GM12872 (cell line): Measurements from ENCODE around the gene KIF11.

Experiments used
- TF ChIP-seq, protein P1 (sequence below): IDR thresholded peaks from 3 replicates; pipeline ENCODE4 v1.5.1; 2011; ENCODE audit warnings: low read depth, mild to moderate bottlenecking, low read length, moderate library complexity; ENCODE audit not compliant: insufficient read depth

Gene KIF11

GRCh38 chr10:92592761-92593618, at the start of gene KIF11:
TSS of gene KIF11 (plus strand) at chr10:92593130. CDS start at chr10:92593376, 246 bp downstream.
- TF ChIP-seq, protein P1, sequence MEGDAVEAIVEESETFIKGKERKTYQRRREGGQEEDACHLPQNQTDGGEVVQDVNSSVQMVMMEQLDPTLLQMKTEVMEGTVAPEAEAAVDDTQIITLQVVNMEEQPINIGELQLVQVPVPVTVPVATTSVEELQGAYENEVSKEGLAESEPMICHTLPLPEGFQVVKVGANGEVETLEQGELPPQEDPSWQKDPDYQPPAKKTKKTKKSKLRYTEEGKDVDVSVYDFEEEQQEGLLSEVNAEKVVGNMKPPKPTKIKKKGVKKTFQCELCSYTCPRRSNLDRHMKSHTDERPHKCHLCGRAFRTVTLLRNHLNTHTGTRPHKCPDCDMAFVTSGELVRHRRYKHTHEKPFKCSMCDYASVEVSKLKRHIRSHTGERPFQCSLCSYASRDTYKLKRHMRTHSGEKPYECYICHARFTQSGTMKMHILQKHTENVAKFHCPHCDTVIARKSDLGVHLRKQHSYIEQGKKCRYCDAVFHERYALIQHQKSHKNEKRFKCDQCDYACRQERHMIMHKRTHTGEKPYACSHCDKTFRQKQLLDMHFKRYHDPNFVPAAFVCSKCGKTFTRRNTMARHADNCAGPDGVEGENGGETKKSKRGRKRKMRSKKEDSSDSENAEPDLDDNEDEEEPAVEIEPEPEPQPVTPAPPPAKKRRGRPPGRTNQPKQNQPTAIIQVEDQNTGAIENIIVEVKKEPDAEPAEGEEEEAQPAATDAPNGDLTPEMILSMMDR = no peak

DNA sequence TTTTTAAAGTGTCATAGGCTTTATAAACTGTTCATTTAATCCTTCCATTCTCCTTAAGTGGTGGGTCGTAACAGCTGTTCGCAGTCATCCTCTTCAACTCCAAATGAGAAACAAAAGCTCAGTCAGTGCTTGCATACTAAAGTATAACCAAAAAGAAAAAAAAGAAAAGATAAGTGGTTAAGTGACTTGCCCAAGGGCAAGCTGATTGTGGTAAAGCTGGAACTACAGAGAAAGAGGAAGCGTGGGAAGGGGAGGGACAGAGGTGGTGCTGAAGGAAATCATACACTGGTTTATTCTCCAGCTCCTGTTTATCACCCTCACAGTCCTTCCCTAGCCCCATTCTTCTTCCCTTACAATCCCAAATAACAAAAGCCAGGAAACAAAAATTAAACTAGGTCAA, 48.6 kb upstream of the KIF11 start:
- TF ChIP-seq, protein P1 = no peak

DNA sequence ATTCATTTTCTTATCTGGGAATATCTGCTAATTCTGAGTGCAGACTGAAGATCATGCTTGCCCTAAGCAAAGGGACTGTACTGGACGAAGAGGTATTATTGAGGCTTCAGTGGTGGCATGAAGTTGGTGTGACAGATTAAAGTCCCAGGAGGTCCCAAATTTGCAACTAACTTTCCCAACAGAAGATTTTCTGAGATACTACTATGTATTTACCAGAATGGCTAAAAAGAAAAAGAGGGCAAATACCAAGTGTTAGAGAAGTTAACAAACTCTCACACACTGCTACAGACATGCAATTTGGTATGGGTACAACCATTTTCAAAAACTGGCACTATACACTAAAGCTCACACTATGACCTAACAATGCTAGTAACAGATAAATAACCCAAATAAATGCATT, 47.4 kb upstream of the KIF11 start:
- TF ChIP-seq, protein P1 = no peak

GRCh38 chr10:92547676-92548075, 45.3 kb upstream of the KIF11 start:
- TF ChIP-seq, protein P1 = no peak

DNA sequence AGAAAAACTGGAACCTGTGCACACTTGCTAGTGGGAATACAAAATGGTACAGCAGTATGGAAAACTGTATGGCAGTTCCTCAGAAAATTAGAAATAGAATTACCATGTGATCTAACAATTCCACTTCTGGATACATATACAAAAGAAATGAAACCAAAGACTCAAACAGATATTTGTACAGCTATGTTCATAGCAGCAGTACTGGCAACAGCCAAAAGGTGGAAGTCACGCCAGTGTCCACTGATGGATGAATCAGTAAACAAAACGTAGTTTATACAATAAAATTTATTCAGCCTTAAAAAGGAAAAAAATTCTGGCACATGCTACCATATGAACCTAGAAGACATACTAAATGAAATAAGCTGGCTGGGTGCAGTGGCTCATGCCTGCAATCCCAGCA, 42.0 kb upstream of the KIF11 start:
- TF ChIP-seq, protein P1 = no peak

DNA sequence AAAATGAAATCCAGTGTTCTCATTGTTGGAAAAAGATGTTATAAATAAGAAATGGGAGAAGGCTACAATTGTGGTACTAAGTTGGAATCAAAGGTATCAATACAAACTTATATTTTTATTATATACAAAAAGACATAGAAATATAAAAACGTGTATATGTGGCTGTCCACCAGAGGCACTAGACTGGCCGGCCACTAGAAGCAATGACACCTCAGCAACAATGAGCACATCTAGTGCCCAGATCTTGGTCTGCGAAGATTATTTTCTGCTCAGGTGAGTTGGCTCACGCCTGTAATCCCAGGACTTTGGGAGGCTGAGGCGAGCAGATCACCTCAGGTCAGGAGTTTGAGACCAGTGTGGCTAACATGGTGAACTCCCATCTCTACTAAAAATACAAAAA, 40.6 kb upstream of the KIF11 start:
- TF ChIP-seq, protein P1 = peak; percentile 57

- TF ChIP-seq, protein P1 = no peak
Measured at GRCh38 chr10:92553959-92554358, 39.0 kb upstream of the KIF11 start.
